ENCODE data around the gene MS4A8. TPM values are rescaled to one million over a fixed set of nuclear protein-coding genes. Genes with fewer than 3 reads are reported as not detected.

Gene MS4A8
- total RNA-seq, 1 donor from 2014 or later, result not detected

- no peak overlapping the region for H3K27ac ChIP-seq
- no peaks in the 10 kb centered on the region for H3K9me3 ChIP-seq
- no peak for TF ChIP-seq POLR2A (IDR thresholded peaks at IDR 0.05)
- no peak for TF ChIP-seq POLR2AphosphoS5 (IDR thresholded peaks at IDR 0.05; ENCODE audit: insufficient read depth in 1 of 2, low read depth in 1 of 2)
- TF ChIP-seq CTCF (IDR thresholded peaks at IDR 0.05), result no peak
- H3K27me3 ChIP-seq, result no peaks in the 10 kb centered on the region
- H3K4me1 ChIP-seq, result no peaks in the 10 kb centered on the region
- intact Hi-C loops (cut with DNase I), result no loop called here
- no peak for DNase-seq (ENCODE audit: extremely low spot score in 2 of 2)
- H3K36me3 ChIP-seq, result no peaks in the 10 kb centered on the region
- no peak overlapping the region for H3K4me3 ChIP-seq
Observed at GRCh38 chr11:60761436-60762190, 62.2 kb downstream of the MS4A8 start.

- H3K36me3 ChIP-seq, result no peaks in the 10 kb centered on the region
- intact Hi-C loops (cut with DNase I), result no loop called here
- H3K4me3 ChIP-seq, result no peak overlapping the region
- no peak for DNase-seq (ENCODE audit: extremely low spot score in 2 of 2)
- H3K9me3 ChIP-seq, result no peaks in the 10 kb centered on the region
- H3K4me1 ChIP-seq, result no peaks in the 10 kb centered on the region
- H3K27me3 ChIP-seq, result no peaks in the 10 kb centered on the region
- H3K27ac ChIP-seq, result no peak overlapping the region
- no peak for TF ChIP-seq POLR2AphosphoS5 (IDR thresholded peaks at IDR 0.05; ENCODE audit: insufficient read depth in 1 of 2, low read depth in 1 of 2)
- no peak for TF ChIP-seq CTCF (IDR thresholded peaks at IDR 0.05)
- no peak for TF ChIP-seq POLR2A (IDR thresholded peaks at IDR 0.05)
Observed at GRCh38 chr11:60762851-60763691, 63.7 kb downstream of the MS4A8 start.

GRCh38 chr11:60763692-60764369 lies 64.4 kb downstream of the MS4A8 start:
- no peak for DNase-seq (ENCODE audit: extremely low spot score in 2 of 2)
- intact Hi-C loops (cut with DNase I), result no loop called here
- no peaks in the 10 kb centered on the region for H3K27me3 ChIP-seq

GRCh38 chr11:60764879-60765278 lies 65.5 kb downstream of the MS4A8 start:
- intact Hi-C loops (cut with DNase I), result no loop called here
- no peaks in the 10 kb centered on the region for H3K9me3 ChIP-seq
- no peaks in the 10 kb centered on the region for H3K27me3 ChIP-seq
- no peaks in the 10 kb centered on the region for H3K4me1 ChIP-seq
- DNase-seq (ENCODE audit: extremely low spot score in 2 of 2), result no peak
- H3K36me3 ChIP-seq, result no peaks in the 10 kb centered on the region
- no peak overlapping the region for H3K27ac ChIP-seq
- no peak for TF ChIP-seq CTCF (IDR thresholded peaks at IDR 0.05)
- TF ChIP-seq POLR2AphosphoS5 (IDR thresholded peaks at IDR 0.05; ENCODE audit: insufficient read depth in 1 of 2, low read depth in 1 of 2), result no peak
- no peak overlapping the region for H3K4me3 ChIP-seq

More at GRCh38 chr11:60763692-60764369, 64.4 kb downstream of the MS4A8 start:
- Histone ChIP-seq H3K4me1 (no peaks in the 10 kb centered on the region), H3K4me3 (no peak overlapping the region), H3K27ac (no peak overlapping the region), H3K36me3 (no peaks in the 10 kb centered on the region), H3K9me3 (no peaks in the 10 kb centered on the region)
- no peak for TF ChIP-seq POLR2AphosphoS5 (IDR thresholded peaks at IDR 0.05; ENCODE audit: insufficient read depth in 1 of 2, low read depth in 1 of 2)
- no peak for TF ChIP-seq POLR2A (IDR thresholded peaks at IDR 0.05)
- no peak for TF ChIP-seq CTCF (IDR thresholded peaks at IDR 0.05)
